ENCODE data around the gene SLC8A2.

- no peak for TF ChIP-seq EP300 (IDR thresholded peaks at IDR 0.05; ENCODE audit: low read depth)
- TF ChIP-seq CTCF (IDR thresholded peaks at IDR 0.05): no peak
- no peak for TF ChIP-seq POLR2A (IDR thresholded peaks at IDR 0.05)
Measured at GRCh38 chr19:47381121-47381520, 90.6 kb downstream of the SLC8A2 start.

Measured in transverse colon (tissue), 3 donors.